OCI-LY1 (cell line): ENCODE results near the gene WNT11.

ENCODE experiments used
- CTCF ChIP-seq: fragments of 200-600 bp; sonication (generic), shearing (Covaris generic); IDR thresholded peaks from 2 replicates; pipeline ENCODE4 v1.5.1; 2017; ENCODE audit warnings: mild to moderate bottlenecking, antibody characterized with exemption, low read length, moderate library complexity, mixed read lengths
- EZH2 ChIP-seq: fragments of 200-600 bp; sonication (generic), shearing (Covaris generic); IDR thresholded peaks from 2 replicates; pipeline ENCODE4 v1.8.0; 2017; ENCODE audit warnings: borderline replicate concordance, mixed run types, mild to moderate bottlenecking, antibody characterized with exemption, low read length, moderate library complexity, mixed read lengths

- TF ChIP-seq CTCF (no peak), EZH2 (no peak)
These were observed 33.3 kb upstream of the WNT11 start for GRCh38 chr11:76239483-76240160.
